Esophagus (tissue), 2 donors: ENCODE data around the gene ALCAM. TPM values are rescaled to one million over a fixed set of nuclear protein-coding genes. Genes with fewer than 3 reads are reported as not detected.

Experiments used
- H3K27ac ChIP-seq, 2 donors: one replicate each; pipeline ENCODE4 v1.5.1; 2013; ENCODE audit warnings: low read depth in 2 of 2, mild to moderate bottlenecking in 2 of 2, inconsistent platforms in 1 of 2, low read length in 1 of 2, moderate library complexity in 1 of 2
- H3K27me3 ChIP-seq, 2 donors: one replicate each; pipeline ENCODE4 v1.6.1; 2013; ENCODE audit warnings: low read length in 2 of 2, control low read depth in 1 of 2, mild to moderate bottlenecking in 1 of 2; ENCODE audit not compliant: insufficient read depth in 2 of 2, control insufficient read depth in 1 of 2
- H3K36me3 ChIP-seq, 2 donors: one replicate each; pipeline ENCODE4 v1.6.1; 2013; ENCODE audit warnings: low read length in 1 of 2; ENCODE audit not compliant: control insufficient read depth in 2 of 2, insufficient read depth in 2 of 2
- H3K4me1 ChIP-seq, 2 donors: one replicate each; pipeline ENCODE4 v1.6.1; 2013; ENCODE audit warnings: low read length in 1 of 2; ENCODE audit not compliant: control insufficient read depth in 2 of 2, insufficient read depth in 2 of 2
- H3K4me3 ChIP-seq, 2 donors: one replicate each; pipeline ENCODE4 v1.5.1; 2013; ENCODE audit warnings: low read length in 2 of 2, mild to moderate bottlenecking in 2 of 2, low read depth in 1 of 2, moderate library complexity in 1 of 2
- H3K9me3 ChIP-seq, 2 donors: one replicate each; pipeline ENCODE4 v1.6.1; 2013; ENCODE audit warnings: mild to moderate bottlenecking in 2 of 2, low read depth in 1 of 2, low read length in 1 of 2, moderate library complexity in 1 of 2; ENCODE audit not compliant: control insufficient read depth in 2 of 2, insufficient read depth in 1 of 2
- WGBS, 2 donors: extraction: QIAGEN DNeasy Blood & Tissue Kit; methylation state at CpG; one replicate each; pipeline ENCODE4 v1.1.7; 2013; 5-methylcytosine and 5-hydroxymethylcytosine counted together
- polyA plus RNA-seq, 2 donors: library from polyadenylated mRNA; stranded (reverse); fragments of 200-250 nt; gene quantifications; one replicate each; pipeline ENCODE4 v1.2.3, GENCODE V29; 2013
- donor health status: healthy with polysubstance abuse.
- donor health status: Bipolar disorder and iron deficiency.

ALCAM gene
- polyA plus RNA-seq, 2 donors, result 3.3 to 5.4 TPM

DNA sequence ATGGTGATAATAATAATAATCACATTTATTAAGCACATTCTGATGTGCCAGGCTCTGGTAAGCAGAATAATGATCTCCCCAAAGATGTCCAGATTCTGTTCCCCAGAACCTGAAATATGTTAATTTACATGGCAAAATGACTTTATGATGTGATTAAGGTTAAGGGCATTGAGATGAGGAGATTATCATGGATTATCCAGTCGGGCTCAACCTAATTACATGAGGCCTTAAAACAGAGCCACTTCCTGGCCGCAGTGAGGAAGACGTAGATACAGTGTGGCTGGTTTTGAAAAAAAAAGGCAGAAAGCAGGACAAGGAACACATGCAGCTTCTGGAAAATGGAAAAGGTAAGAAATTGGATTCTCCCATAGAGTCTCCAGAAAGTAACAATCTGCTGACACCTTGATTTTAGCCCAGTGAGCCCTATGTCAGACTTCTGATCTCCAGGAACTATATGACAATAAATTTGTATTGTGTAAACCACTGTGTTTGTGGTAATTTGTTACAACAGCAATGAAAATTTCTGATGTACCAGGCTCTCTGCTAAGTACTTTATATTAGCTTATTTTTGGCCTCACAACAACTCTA is 126.7 kb downstream of the ALCAM start:
- Histone ChIP-seq H3K4me3 (no peak overlapping the region), H3K36me3 (no peaks in the 10 kb centered on the region), H3K4me1 (no peaks in the 10 kb centered on the region), H3K27ac (no peak overlapping the region), H3K9me3 (peaks cover 0 to 7% of the 10 kb centered on the region in 2 donors), H3K27me3 (no peaks in the 10 kb centered on the region)
- 88 to 90% methylated on average over 3 of the region's 3 CpGs for WGBS, 2 donors

DNA sequence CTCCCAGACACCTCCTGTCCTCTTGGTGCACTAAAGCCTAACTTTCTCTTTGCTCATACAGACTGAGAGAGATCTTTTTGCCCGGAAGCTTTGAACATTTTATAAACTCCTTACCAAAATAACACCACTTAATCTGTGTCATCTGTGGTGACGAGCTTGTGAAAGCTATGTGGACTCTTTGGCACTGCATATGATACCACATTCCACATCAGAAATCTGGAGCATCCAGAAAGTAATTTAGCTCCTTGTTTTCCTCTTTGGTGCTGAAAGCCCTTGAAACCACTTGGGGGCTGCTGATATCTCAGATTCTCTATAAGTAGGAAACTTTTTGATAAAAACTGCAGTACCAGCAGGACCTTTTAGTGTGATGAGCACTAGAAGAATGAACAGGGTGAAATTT is 128.3 kb downstream of the ALCAM start:
- 69 to 70% methylated on average over 2 of the region's 2 CpGs for WGBS, 2 donors
- no peaks in the 10 kb centered on the region for H3K36me3 ChIP-seq
- no peak overlapping the region for H3K27ac ChIP-seq
- peaks cover 0 to 7% of the 10 kb centered on the region in 2 donors for H3K9me3 ChIP-seq
- H3K4me1 ChIP-seq, result no peaks in the 10 kb centered on the region
- no peaks in the 10 kb centered on the region for H3K27me3 ChIP-seq
- H3K4me3 ChIP-seq, result no peak overlapping the region

DNA sequence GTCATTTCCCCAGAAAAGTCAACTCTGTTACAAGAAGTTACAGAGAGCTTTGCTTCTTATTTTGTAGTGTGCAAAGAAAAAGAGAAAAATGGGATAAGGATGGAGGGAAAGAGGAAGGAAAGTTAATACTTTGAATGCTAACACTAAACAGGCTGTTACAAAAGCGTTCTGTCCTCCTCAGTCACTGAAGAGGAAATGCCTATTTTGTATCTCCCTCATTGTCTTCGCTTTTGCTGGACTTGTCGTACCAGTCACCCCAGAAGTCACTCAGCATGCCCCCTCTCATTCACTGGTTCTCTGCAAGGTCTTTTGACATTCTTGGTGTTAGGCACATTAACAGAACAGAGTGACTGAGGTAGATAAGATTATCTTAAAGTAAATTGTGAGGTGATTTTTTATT is 129.6 kb downstream of the ALCAM start:
- H3K27me3 ChIP-seq, result no peaks in the 10 kb centered on the region
- WGBS, 2 donors, result 77 to 79% methylated on average over 3 of the region's 3 CpGs

DNA sequence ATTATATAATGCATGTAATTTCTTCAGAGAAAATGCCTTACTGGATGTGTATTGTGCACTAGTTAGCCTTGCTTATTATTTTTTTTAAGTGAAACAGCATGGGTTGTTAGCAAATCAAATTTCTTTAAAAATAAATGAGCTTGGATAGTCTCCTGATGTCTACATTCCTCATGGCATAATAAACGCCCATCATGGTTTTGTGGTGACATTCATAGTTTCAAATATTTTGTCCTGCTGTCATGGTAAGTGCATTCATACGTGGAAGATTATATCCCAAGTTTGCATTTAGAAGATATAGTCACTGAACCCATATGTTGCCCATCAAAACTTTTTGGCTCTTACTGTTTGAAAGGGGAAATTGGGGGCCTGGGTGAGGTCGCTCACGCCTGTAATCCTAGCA is 130.7 kb downstream of the ALCAM start:
- 84 to 92% methylated on average over 4 of the region's 4 CpGs for WGBS, 2 donors
- Histone ChIP-seq H3K4me1 (no peaks in the 10 kb centered on the region), H3K27ac (no peak overlapping the region), H3K4me3 (no peak overlapping the region), H3K9me3 (no peaks in the 10 kb centered on the region), H3K27me3 (no peaks in the 10 kb centered on the region), H3K36me3 (no peaks in the 10 kb centered on the region)

More for the DNA sequence above, 129.6 kb downstream of the ALCAM start:
- Histone ChIP-seq H3K9me3 (no peaks in the 10 kb centered on the region), H3K36me3 (no peaks in the 10 kb centered on the region), H3K27ac (no peak overlapping the region), H3K4me3 (no peak overlapping the region), H3K4me1 (no peaks in the 10 kb centered on the region)

DNA sequence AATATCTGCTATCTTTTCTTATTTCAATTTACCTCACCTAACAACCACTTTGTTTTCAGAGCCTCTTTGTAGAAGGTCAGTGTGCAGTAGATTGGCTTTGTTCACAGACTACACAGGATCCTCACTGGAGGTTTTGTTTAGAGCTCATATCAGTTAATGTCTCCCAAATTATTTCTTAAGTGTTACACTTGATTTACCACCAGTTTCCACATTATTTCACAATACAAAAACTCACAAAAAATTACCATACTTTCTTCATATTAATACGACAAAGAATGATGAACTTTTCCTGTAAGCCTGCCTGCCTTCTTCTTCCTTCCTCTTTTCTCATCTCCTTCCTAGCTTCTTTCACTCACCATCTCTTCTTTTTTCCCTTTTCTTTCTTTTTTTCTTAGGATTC is 133.3 kb downstream of the ALCAM start:
- Histone ChIP-seq H3K36me3 (no peaks in the 10 kb centered on the region), H3K27ac (no peak overlapping the region), H3K4me1 (no peaks in the 10 kb centered on the region), H3K9me3 (no peaks in the 10 kb centered on the region), H3K27me3 (no peaks in the 10 kb centered on the region), H3K4me3 (no peak overlapping the region)
- WGBS, 2 donors, result 0% methylated on average over 1 of the region's 1 CpG

DNA sequence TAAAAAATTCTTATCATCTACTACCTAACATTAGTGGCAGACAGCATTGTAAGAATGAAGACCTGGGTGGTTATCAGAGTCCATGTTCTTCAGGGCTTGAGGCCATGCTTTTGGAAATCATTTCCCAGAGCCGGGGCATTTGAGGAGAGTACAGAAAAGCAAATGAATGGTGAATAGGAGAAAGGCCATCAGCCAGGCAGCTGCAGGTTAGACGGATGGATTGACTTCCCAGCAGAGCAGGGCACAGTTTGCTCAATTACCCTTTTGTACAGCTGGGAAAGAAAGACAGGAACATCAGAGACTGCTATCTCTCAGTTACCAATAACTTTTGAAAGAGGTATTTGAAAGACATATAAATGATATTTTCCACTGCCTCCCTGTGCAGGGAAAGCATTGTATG is 135.6 kb downstream of the ALCAM start:
- 74 to 77% methylated on average over 2 of the region's 2 CpGs for WGBS, 2 donors

DNA sequence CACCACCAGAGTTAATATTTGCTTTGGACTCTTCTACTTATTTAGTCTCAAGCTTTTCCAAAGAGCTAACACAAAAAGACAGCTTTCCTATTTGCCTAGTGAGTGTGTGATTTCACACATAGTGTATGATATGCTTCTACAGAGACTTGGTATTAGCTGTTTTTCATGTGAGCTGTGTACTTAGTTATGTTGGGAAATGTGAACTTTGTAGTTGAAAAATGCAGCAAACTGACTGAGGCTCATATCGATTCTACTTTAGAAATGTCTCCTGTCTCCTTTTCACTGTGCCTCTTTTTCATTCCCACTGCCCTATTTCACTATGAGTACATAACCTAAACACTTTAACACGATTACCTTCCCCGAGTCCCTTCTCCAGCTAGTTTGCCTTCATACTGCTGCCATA is 136.5 kb downstream of the ALCAM start:
- H3K4me3 ChIP-seq, result no peak overlapping the region
- 48 to 69% methylated on average over 3 of the region's 3 CpGs for WGBS, 2 donors
- H3K27ac ChIP-seq, result no peak overlapping the region
- no peaks in the 10 kb centered on the region for H3K27me3 ChIP-seq
- H3K9me3 ChIP-seq, result no peaks in the 10 kb centered on the region
- H3K4me1 ChIP-seq, result no peaks in the 10 kb centered on the region
- H3K36me3 ChIP-seq, result no peaks in the 10 kb centered on the region

More for the DNA sequence above, 135.6 kb downstream of the ALCAM start:
- Histone ChIP-seq H3K27ac (no peak overlapping the region), H3K9me3 (no peaks in the 10 kb centered on the region), H3K4me1 (no peaks in the 10 kb centered on the region), H3K27me3 (no peaks in the 10 kb centered on the region), H3K36me3 (no peaks in the 10 kb centered on the region), H3K4me3 (no peak overlapping the region)

DNA sequence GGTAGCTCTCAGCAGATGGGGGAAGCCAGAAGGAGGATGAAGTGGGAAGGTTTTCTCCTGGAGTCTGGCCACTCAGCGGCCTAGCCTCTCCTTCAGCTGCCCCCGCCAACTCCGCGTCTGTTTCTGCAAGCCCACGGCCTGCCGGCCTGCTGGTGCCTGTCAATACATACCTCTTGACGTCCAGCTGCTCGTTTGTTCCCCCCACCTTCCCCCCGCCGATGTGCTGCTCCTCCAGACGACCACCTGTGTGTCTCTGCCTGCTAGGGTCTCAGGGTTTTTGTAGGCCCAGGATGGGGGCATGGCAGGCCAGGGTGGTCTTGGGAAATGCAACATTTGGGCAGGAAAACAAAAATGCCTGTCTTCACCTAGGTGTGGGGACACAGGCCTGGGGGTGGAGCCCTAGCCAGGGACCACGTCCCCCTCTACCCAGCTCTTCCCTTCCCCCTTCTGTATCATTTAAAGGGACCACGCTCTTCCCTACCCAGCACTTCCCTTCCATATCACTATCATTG is 137.8 kb downstream of the ALCAM start:
- Histone ChIP-seq H3K9me3 (no peaks in the 10 kb centered on the region), H3K36me3 (no peaks in the 10 kb centered on the region), H3K27ac (no peak overlapping the region), H3K4me3 (no peak overlapping the region), H3K27me3 (no peaks in the 10 kb centered on the region), H3K4me1 (no peaks in the 10 kb centered on the region)
- WGBS, 2 donors, result 83 to 86% methylated on average over 13 of the region's 13 CpGs

DNA sequence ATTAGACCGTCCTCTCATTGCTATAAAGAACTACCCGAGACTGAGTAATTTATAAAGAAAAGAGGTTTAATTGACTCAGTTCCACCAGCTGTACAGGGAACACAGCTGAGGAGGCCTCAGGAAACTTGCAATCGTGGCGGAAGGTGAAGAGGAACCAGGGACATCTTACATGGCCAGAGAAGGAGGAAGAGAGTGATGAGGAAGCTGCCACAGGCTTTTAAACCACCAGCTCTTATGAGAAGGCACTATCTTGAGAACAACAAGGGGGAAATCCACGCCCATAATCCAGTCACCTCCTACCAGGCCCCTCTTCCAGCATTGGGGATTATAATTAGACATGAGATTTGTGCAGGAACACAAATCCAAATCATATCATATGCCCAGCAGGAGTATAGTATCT is 138.5 kb downstream of the ALCAM start:
- WGBS, 2 donors, result 83 to 89% methylated on average over 5 of the region's 5 CpGs
- Histone ChIP-seq H3K27ac (no peak overlapping the region), H3K36me3 (no peaks in the 10 kb centered on the region), H3K9me3 (no peaks in the 10 kb centered on the region), H3K4me1 (no peaks in the 10 kb centered on the region), H3K4me3 (no peak overlapping the region), H3K27me3 (no peaks in the 10 kb centered on the region)

DNA sequence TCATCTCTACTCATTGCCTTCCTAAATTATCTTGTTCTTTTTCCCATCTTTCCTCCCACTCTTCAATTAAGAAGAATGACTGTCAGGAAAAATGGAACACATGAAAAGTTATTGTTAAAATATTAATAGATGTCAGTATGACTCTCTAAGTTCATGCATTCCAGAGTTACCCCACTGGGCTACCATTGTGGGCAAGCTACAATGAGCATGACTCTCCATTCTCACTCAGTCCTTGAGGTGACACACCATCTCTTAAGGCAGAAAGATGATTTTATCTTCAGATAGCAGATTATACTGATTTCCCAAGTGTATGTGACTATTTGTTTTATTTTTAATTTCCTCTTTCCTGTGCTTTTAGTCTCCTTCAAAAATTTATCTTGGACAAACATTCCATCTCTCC is 144.3 kb downstream of the ALCAM start:
- no peaks in the 10 kb centered on the region for H3K27me3 ChIP-seq
- H3K4me3 ChIP-seq, result no peak overlapping the region
- H3K9me3 ChIP-seq, result no peaks in the 10 kb centered on the region
- H3K4me1 ChIP-seq, result no peaks in the 10 kb centered on the region
- H3K27ac ChIP-seq, result no peak overlapping the region
- H3K36me3 ChIP-seq, result no peaks in the 10 kb centered on the region
